ENCODE results near the gene ATF6. TPM values are rescaled to one million over a fixed set of nuclear protein-coding genes. Genes with fewer than 3 reads are reported as not detected.

The ATF6 gene
- total and polyA plus RNA-seq, 9 of the 15 experiments (the other 6 are each of a cell fraction or from before 2014, with no cell fraction given): 11.7 to 32.4 (median 20.4) TPM

GRCh38 chr1:161978011-161978790 lies 212.1 kb downstream of the ATF6 start:
- no peak for TF ChIP-seq BRCA1 (IDR thresholded peaks at IDR 0.05)
- TF ChIP-seq BRCA1 (CRISPR knock-in tag; IDR thresholded peaks at IDR 0.05): no peak
- peak; percentile 90 for TF ChIP-seq BHLHE40 (IDR thresholded peaks at IDR 0.05; ENCODE audit: low read length)
- peak; percentile 61 for TF ChIP-seq RFX1 (IDR thresholded peaks at IDR 0.05)
- peak; percentile 23 to 37; a peak in 1 of 4 replicates for TF ChIP-seq NRF1 (conservative IDR thresholded peaks at IDR 0.05 in 1 of 2, IDR thresholded peaks at IDR 0.05 in 1 of 2)
- TF ChIP-seq, protein P1, sequence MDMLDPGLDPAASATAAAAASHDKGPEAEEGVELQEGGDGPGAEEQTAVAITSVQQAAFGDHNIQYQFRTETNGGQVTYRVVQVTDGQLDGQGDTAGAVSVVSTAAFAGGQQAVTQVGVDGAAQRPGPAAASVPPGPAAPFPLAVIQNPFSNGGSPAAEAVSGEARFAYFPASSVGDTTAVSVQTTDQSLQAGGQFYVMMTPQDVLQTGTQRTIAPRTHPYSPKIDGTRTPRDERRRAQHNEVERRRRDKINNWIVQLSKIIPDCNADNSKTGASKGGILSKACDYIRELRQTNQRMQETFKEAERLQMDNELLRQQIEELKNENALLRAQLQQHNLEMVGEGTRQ (CRISPR knock-in tag; IDR thresholded peaks at IDR 0.05): 0 out of 2 replicates have a peak, but pooled peaks have one; percentile 18
- no peak for TF ChIP-seq KAT8 (IDR thresholded peaks at IDR 0.05; ENCODE audit: low read depth)
- no TSS peak for BruUV-seq (replicated peaks)
- H3K4me1 ChIP-seq (replicated peaks in 1 of 2; ENCODE audit: control insufficient read depth in 2 of 2, insufficient read depth in 2 of 2, low read length in 2 of 2): peaks cover 6 to 11% of the 10 kb centered on the region in 2 experiments; a peak in 4 of 5 replicates
- WGBS (ENCODE audit: insufficient coverage, low coverage, missing lambda C conversion rate): 23% methylated on average over 31 of the region's 31 CpGs
- H3K9me1 ChIP-seq (ENCODE audit: control insufficient read depth, insufficient read depth, low read length): no peaks in the 10 kb centered on the region
- H4K20me1 ChIP-seq (replicated peaks; ENCODE audit: control insufficient read depth, insufficient read depth, low read length): no peaks in the 10 kb centered on the region
- no peak overlapping the region for H3K9ac ChIP-seq (ENCODE audit: insufficient read depth in 1 of 2, low read depth in 2 of 2, low read length in 2 of 2)
- ATAC-seq: peak; percentile 64
- intact Hi-C loops (cut with micrococcal nuclease) (no loop called here), in situ Hi-C loops (cut with MboI) (no loop called here)
- peak in 1 of 4 experiments; percentile 14 for DNase-seq (ENCODE audit: extremely low read depth in 1 of 4, low spot score in 3 of 4)
- FAIRE-seq: no peak
- CTCF ChIA-PET (ENCODE audit: low intra/inter-chr PET ratio): no interaction called here
- peaks cover 17 to 62% of the 10 kb centered on the region in 2 experiments for H3K27me3 ChIP-seq (ENCODE audit: control insufficient read depth in 2 of 2, insufficient read depth in 2 of 2, low read length in 2 of 2)
- H2AFZ ChIP-seq (ENCODE audit: low read depth, low read length): no peak overlapping the region
- POLR2A ChIA-PET: interaction anchor here (0.9 kb wide), 1 partner anchor 11 kb away, joined by 3 read pairs; no protein-coding TSS in a partner anchor
- no peaks in the 10 kb centered on the region for H3K9me3 ChIP-seq (replicated peaks; ENCODE audit: control insufficient read depth, insufficient read depth, low read depth, low read length)
- H3K36me3 ChIP-seq (ENCODE audit: control insufficient read depth, insufficient read depth, low read length): no peaks in the 10 kb centered on the region
- no peaks in the 10 kb centered on the region for H3K79me2 ChIP-seq (ENCODE audit: control insufficient read depth, insufficient read depth, low read length)
- H3K4me2 ChIP-seq (ENCODE audit: insufficient read depth, low read length): no peak overlapping the region
- no peak overlapping the region for H3K27ac ChIP-seq (ENCODE audit: extremely low read depth, low read depth, low read length)
- no peak overlapping the region for H3K4me3 ChIP-seq
